B cell (primary cell): Measurements from ENCODE around the gene DSP. TPM values are rescaled to one million over a fixed set of nuclear protein-coding genes. Genes with fewer than 3 reads are reported as not detected.

Experiments
- ATAC-seq: fragments of 200-7000 bp; cut with Tn5 transposase; one replicate; pipeline ENCODE4 v1.10.0; 2021; ENCODE audit warnings: low read depth, mild to moderate bottlenecking, moderate number of reproducible peaks, moderate library complexity
- CTCF ChIA-PET: fragments of 350-600 bp; sonication (Branson Sonifier 250); formaldehyde crosslinking; loops from one replicate; lab custom pipeline; 2021; ENCODE audit warnings: antibody characterized with exemption, inconsistent platforms; lab: Charles Lee
- POLR2A ChIA-PET: fragments of 350-600 bp; sonication (Branson Sonifier 250); formaldehyde crosslinking; loops from one replicate; lab custom pipeline; 2021; ENCODE audit warnings: antibody characterized with exemption; lab: Charles Lee
- DNase-seq: peaks from one replicate; pipeline ENCODE4 v3.0.0; 2013
- H2AFZ ChIP-seq: 2 replicates; pipeline ENCODE4 v1.6.1; 2012; ENCODE audit warnings: mild to moderate bottlenecking, low read depth, low read length; ENCODE audit not compliant: insufficient read depth, poor library complexity, severe bottlenecking
- H3K27ac ChIP-seq, 2 donors: 1 replicate in 1 of 2; 2 replicates in 1 of 2; pipeline ENCODE4 v1.5.1; 2012 to 2013; ENCODE audit warnings: low read length in 2 of 2, mild to moderate bottlenecking in 2 of 2, moderate library complexity in 1 of 2
- H3K27me3 ChIP-seq, 4 experiments: fragments of 200-600 bp in 1 of 4; sonication (generic) in 1 of 4; replicated peaks in 1 of 4; 1 replicate in 2 of 4; 2 replicates in 2 of 4; pipeline versions ENCODE4 v1.6.1 to v1.7.0; 2013 to 2016; ENCODE audit warnings: low read length in 3 of 4, mild to moderate bottlenecking in 2 of 4, mixed read lengths in 1 of 4, moderate library complexity in 1 of 4; ENCODE audit not compliant: insufficient read depth in 4 of 4, control insufficient read depth in 3 of 4; ENCODE audit errors: control extremely low read depth in 1 of 4
- H3K36me3 ChIP-seq, 2 experiments: replicated peaks in 1 of 2; 1 replicate in 1 of 2; 2 replicates in 1 of 2; pipeline versions ENCODE4 v1.6.1 to v1.7.1; 2013; ENCODE audit warnings: low read length in 1 of 2; ENCODE audit not compliant: insufficient read depth in 2 of 2, control insufficient read depth in 1 of 2; ENCODE audit errors: control extremely low read depth in 1 of 2, extremely low read depth in 1 of 2
- H3K4me1 ChIP-seq, 2 donors: fragments of 200-600 bp in 1 of 2; sonication (generic) in 1 of 2; 1 replicate in 1 of 2; 2 replicates in 1 of 2; pipeline versions ENCODE4 v1.5.1 to v1.6.1; 2013 to 2017; ENCODE audit warnings: low read length in 2 of 2; ENCODE audit not compliant: control insufficient read depth in 2 of 2, insufficient read depth in 2 of 2
- H3K4me2 ChIP-seq: replicated peaks from 2 replicates; pipeline ENCODE3; 2012; ENCODE audit warnings: mild to moderate bottlenecking, low read depth, low read length; ENCODE audit not compliant: poor library complexity, severe bottlenecking
- H3K4me3 ChIP-seq, 5 experiments: fragments of 200-600 bp in 1 of 5; sonication (generic) in 1 of 5; 1 replicate in 3 of 5; 2 replicates in 2 of 5; pipeline versions ENCODE4 v1.5.1 to v1.7.0; 2011 to 2016; ENCODE audit warnings: low read length in 4 of 5, mild to moderate bottlenecking in 4 of 5, low read depth in 2 of 5, control low read depth in 1 of 5, moderate library complexity in 1 of 5; ENCODE audit not compliant: insufficient read depth in 1 of 5; ENCODE audit errors: control extremely low read depth in 1 of 5, extremely low read depth in 1 of 5
- H3K79me2 ChIP-seq: fragments of 200-600 bp; sonication (generic); one replicate; pipeline ENCODE4 v1.6.0; 2016; ENCODE audit warnings: low read length; ENCODE audit not compliant: control insufficient read depth, insufficient read depth
- H3K9ac ChIP-seq: fragments of 200-600 bp; sonication (generic); 2 replicates; pipeline ENCODE4 v1.6.1; 2017; ENCODE audit warnings: mild to moderate bottlenecking, low read length, moderate library complexity
- H3K9me3 ChIP-seq, 3 donors: one replicate each; pipeline versions ENCODE4 v1.6.1 to v1.7.1; 2013; ENCODE audit warnings: low read length in 2 of 3; ENCODE audit not compliant: control insufficient read depth in 2 of 3, insufficient read depth in 1 of 3; ENCODE audit errors: control extremely low read depth in 1 of 3
- H4K20me1 ChIP-seq: 2 replicates; pipeline ENCODE4 v1.6.0; 2012; ENCODE audit warnings: mild to moderate bottlenecking, low read length; ENCODE audit not compliant: insufficient read depth, control insufficient read depth, poor library complexity, severe bottlenecking
- H3K27ac Mint-ChIP-seq: one replicate; pipeline ENCODE4 v1.8.0; 2021; ENCODE audit warnings: mixed read lengths
- H3K27me3 Mint-ChIP-seq: one replicate; pipeline ENCODE4 v1.8.0; 2021; ENCODE audit warnings: mixed read lengths
- H3K4me1 Mint-ChIP-seq: one replicate; pipeline ENCODE4 v1.8.0; 2021; ENCODE audit warnings: mixed read lengths
- H3K4me3 Mint-ChIP-seq: one replicate; pipeline ENCODE4 v1.8.0; 2021; ENCODE audit warnings: mixed read lengths
- H3K9me3 Mint-ChIP-seq: one replicate; pipeline ENCODE4 v1.8.0; 2022; ENCODE audit warnings: mixed read lengths; ENCODE audit not compliant: insufficient read depth
- CTCF ChIP-seq: fragments of 200-600 bp; IDR thresholded peaks from one replicate; pipeline ENCODE4 v1.8.0; 2022; ENCODE audit warnings: antibody characterized with exemption, mild to moderate bottlenecking
- EZH2 ChIP-seq: IDR thresholded peaks from 2 replicates; pipeline ENCODE4 v1.6.1; 2012; ENCODE audit warnings: borderline replicate concordance, low read depth, mild to moderate bottlenecking, moderate library complexity, low read length; ENCODE audit not compliant: insufficient read depth, poor library complexity, severe bottlenecking
- WGBS: methylation state at CpG from one replicate; pipeline ENCODE4 v1.1.5; 2013; ENCODE audit warnings: missing lambda C conversion rate; ENCODE audit not compliant: insufficient coverage; 5-methylcytosine and 5-hydroxymethylcytosine counted together
- intact Hi-C: fragments of 100-400 bp; cut with micrococcal nuclease; formaldehyde crosslinking; loops from one replicate; pipeline ENCODE4 v1.10.0; 2022
- polyA plus RNA-seq: library from polyadenylated mRNA; depleted of rRNA; stranded (reverse); fragments of >200 nt; gene quantifications from 2 replicates; pipeline ENCODE4 v1.2.3, GENCODE V29; 2012
- total RNA-seq, 2 donors: library from RNA; stranded (reverse); fragments of 120-200 nt in 1 of 2; gene quantifications; 1 replicate in 1 of 2; 2 replicates in 1 of 2; pipeline versions ENCODE4 v1.2.3 to v1.2.4, GENCODE V29; 2013 to 2022

The DSP gene
- total and polyA plus RNA-seq, 2 donors (not counting 1 experiment from before 2014, with no cell fraction given) = not detected

DNA sequence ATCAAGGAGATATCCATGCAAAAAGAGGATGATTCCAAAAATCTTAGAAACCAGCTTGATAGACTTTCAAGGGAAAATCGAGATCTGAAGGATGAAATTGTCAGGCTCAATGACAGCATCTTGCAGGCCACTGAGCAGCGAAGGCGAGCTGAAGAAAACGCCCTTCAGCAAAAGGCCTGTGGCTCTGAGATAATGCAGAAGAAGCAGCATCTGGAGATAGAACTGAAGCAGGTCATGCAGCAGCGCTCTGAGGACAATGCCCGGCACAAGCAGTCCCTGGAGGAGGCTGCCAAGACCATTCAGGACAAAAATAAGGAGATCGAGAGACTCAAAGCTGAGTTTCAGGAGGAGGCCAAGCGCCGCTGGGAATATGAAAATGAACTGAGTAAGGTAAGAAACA is 38.4 kb downstream of the DSP start:
- ATAC-seq = no peak
- Histone ChIP-seq H3K79me2 (no peaks in the 10 kb centered on the region), H3K4me2 (no peak overlapping the region), H3K27ac (no peak overlapping the region), H3K9me3 (no peaks in the 10 kb centered on the region), H2AFZ (no peak overlapping the region), H3K4me1 (no peaks in the 10 kb centered on the region), H3K4me3 (no peak overlapping the region), H3K9ac (no peak overlapping the region), H4K20me1 (no peaks in the 10 kb centered on the region), H3K36me3 (no peaks in the 10 kb centered on the region), H3K27me3 (peaks cover 0 to 29% (median 3%) of the 10 kb centered on the region in 4 experiments)
- no peak for TF ChIP-seq EZH2
- no peak for TF ChIP-seq CTCF
- intact Hi-C loops = no loop called here
- Mint-ChIP-seq H3K27ac (no peak overlapping the region), H3K4me3 (no peak overlapping the region), H3K27me3 (peaks cover 32% of the 10 kb centered on the region), H3K4me1 (no peaks in the 10 kb centered on the region), H3K9me3 (no peaks in the 10 kb centered on the region)
- no peak for DNase-seq
- 91% methylated on average over 7 of the region's 9 CpGs for WGBS
- ChIA-PET CTCF (interaction anchor here (0.5 kb wide), 1 partner anchor 37 kb away, joined by 3 read pairs; no protein-coding TSS in a partner anchor), POLR2A (no interaction called here)

DNA sequence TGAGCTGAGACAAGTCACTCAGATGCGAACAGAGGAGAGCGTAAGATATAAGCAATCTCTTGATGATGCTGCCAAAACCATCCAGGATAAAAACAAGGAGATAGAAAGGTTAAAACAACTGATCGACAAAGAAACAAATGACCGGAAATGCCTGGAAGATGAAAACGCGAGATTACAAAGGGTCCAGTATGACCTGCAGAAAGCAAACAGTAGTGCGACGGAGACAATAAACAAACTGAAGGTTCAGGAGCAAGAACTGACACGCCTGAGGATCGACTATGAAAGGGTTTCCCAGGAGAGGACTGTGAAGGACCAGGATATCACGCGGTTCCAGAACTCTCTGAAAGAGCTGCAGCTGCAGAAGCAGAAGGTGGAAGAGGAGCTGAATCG is 39.1 kb downstream of the DSP start:
- no peak overlapping the region for H3K27ac Mint-ChIP-seq
- intact Hi-C loops = no loop called here
- H3K27me3 ChIP-seq = peaks cover 0 to 24% (median 3%) of the 10 kb centered on the region in 4 experiments
- no peaks in the 10 kb centered on the region for H3K79me2 ChIP-seq
- H3K27me3 Mint-ChIP-seq = peaks cover 31% of the 10 kb centered on the region
- no peaks in the 10 kb centered on the region for H3K9me3 Mint-ChIP-seq
- H3K4me1 ChIP-seq = no peaks in the 10 kb centered on the region
- H3K4me2 ChIP-seq = no peak overlapping the region
- H2AFZ ChIP-seq = no peak overlapping the region
- whole genome bisulfite sequencing = 94% methylated on average over 13 of the region's 13 CpGs
- no peak overlapping the region for H3K9ac ChIP-seq
- H3K27ac ChIP-seq = no peak overlapping the region
- no peak for TF ChIP-seq CTCF
- no peak for TF ChIP-seq EZH2
- H4K20me1 ChIP-seq = no peaks in the 10 kb centered on the region
- no peak overlapping the region for H3K4me3 Mint-ChIP-seq
- no peaks in the 10 kb centered on the region for H3K36me3 ChIP-seq
- CTCF ChIA-PET = no interaction called here
- H3K9me3 ChIP-seq = no peaks in the 10 kb centered on the region
- DNase-seq (no peak), ATAC-seq (no peak)
- H3K4me1 Mint-ChIP-seq = no peaks in the 10 kb centered on the region
- no peak overlapping the region for H3K4me3 ChIP-seq
- POLR2A ChIA-PET = no interaction called here
